GM13976 (cell line): Measurements from ENCODE around the gene SDC4.
A peak's percentile ranks its signal among the peaks of the same experiment; 100 is the strongest.

Source experiments
- DNase-seq: peaks from one replicate; pipeline ENCODE4 v3.0.0; 2012; ENCODE audit warnings: low spot score
- in situ Hi-C: fragments of 300-500 bp; cut with MboI; formaldehyde crosslinking; loops from one replicate; pipeline ENCODE4 v1.12.0; 2022; ENCODE audit warnings: low sequenced_read_pairs, mixed read lengths, inconsistent platforms; ENCODE audit not compliant: unreplicated experiment
- TF ChIP-seq, protein P1 (sequence below): IDR thresholded peaks from 2 replicates; pipeline ENCODE4 v1.5.1; 2012; ENCODE audit warnings: borderline replicate concordance, mild to moderate bottlenecking; ENCODE audit not compliant: insufficient read depth; ENCODE audit errors: extremely low read depth, missing control alignments, control extremely low read depth

Gene SDC4

DNA sequence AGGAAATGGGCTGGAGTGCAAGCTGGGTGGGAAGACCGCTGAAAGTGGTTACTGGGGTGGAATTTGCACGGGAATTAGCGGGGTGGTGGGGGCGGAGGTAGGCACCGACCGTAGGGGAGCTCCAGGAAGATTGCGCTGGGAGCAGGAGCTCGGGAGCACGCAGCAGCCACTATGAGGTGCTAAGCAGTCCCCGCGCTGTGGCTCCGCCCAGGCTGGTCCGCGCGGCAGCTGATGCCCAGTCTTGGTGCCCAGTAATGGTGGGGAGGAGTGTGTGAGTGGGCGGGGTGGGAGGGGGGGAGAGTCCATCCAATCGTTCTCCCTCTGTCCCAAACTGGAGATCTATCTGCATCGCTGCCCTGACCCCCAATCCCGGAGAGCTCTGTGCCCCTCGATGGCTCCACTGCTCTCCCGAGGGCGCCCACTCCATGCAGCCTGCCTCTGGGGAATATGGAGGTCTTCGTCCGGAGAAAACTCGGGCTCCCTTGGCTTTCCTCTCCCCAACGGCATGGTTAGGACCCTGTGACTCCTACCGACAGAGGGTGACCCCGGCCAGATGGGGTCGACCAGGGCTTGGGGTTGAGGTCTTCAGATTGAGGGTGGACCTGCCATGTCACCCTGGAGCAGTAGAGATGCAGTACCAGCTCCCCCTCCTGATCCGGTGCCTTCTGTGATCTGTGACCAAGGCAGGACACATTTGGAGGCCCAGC lies 24.6 kb upstream of the SDC4 start:
- TF ChIP-seq, protein P1, sequence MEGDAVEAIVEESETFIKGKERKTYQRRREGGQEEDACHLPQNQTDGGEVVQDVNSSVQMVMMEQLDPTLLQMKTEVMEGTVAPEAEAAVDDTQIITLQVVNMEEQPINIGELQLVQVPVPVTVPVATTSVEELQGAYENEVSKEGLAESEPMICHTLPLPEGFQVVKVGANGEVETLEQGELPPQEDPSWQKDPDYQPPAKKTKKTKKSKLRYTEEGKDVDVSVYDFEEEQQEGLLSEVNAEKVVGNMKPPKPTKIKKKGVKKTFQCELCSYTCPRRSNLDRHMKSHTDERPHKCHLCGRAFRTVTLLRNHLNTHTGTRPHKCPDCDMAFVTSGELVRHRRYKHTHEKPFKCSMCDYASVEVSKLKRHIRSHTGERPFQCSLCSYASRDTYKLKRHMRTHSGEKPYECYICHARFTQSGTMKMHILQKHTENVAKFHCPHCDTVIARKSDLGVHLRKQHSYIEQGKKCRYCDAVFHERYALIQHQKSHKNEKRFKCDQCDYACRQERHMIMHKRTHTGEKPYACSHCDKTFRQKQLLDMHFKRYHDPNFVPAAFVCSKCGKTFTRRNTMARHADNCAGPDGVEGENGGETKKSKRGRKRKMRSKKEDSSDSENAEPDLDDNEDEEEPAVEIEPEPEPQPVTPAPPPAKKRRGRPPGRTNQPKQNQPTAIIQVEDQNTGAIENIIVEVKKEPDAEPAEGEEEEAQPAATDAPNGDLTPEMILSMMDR = no peak
- in situ Hi-C loops = loop anchor here (10.0 to 25.0 kb wide), 2 partner anchors 72 to 390 kb away; no protein-coding TSS in a partner anchor
- DNase-seq = no peak

DNA sequence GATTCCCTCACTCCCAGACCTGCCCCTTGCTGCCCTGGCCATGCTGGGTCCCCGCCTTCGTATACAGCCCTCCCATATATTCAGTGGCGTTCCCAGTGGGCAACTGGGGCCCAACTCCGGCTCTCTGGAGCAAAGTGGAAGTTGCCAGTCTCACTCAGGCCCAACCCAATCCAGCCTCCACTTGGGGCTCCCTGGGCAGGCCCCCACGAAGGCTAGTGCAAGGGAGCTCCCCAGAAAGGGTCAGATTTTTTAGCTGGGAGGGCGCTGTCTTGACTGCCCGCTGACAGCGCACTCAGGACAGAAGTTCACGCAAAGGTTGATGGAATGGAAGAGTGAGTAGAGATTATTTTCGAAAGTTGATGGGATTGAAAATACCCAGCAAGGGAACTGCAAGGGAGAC lies 24.0 kb upstream of the SDC4 start:
- DNase-seq = no peak
- in situ Hi-C loops = loop anchor here (10.0 to 25.0 kb wide), 2 partner anchors 73 to 390 kb away; no protein-coding TSS in a partner anchor
- TF ChIP-seq, protein P1 = no peak

DNA sequence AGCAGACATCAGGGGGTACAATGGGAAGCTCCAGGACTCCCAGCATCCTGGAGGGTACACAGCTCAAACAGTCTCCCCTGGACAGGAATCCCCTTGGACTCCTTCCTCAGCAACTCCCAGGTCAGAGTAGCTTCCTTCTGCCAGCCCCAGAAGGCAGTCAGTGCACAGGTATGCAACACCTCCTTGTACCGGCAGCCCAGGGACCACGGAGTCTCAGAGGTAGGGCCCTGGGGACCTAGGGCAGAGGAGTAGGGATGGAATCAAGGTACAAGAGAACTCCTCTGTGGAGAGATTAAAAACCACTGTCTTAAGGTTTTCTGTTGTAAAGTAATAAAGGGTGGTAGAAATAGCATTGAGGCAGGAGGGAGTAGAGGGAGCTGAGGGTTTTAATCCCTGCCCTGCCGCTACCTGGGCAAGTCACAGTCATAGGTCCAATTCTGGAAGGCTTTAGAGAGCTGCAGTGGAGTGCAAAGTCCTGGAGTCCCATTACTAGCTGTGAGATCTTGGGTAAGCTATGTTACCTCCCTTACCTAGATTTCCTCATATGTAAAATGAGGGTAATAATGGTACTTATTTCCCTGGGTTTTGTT lies 22.4 kb upstream of the SDC4 start:
- in situ Hi-C loops = loop anchor here (10.0 to 25.0 kb wide), 2 partner anchors 74 to 392 kb away; no protein-coding TSS in a partner anchor
- TF ChIP-seq, protein P1 = no peak

DNA sequence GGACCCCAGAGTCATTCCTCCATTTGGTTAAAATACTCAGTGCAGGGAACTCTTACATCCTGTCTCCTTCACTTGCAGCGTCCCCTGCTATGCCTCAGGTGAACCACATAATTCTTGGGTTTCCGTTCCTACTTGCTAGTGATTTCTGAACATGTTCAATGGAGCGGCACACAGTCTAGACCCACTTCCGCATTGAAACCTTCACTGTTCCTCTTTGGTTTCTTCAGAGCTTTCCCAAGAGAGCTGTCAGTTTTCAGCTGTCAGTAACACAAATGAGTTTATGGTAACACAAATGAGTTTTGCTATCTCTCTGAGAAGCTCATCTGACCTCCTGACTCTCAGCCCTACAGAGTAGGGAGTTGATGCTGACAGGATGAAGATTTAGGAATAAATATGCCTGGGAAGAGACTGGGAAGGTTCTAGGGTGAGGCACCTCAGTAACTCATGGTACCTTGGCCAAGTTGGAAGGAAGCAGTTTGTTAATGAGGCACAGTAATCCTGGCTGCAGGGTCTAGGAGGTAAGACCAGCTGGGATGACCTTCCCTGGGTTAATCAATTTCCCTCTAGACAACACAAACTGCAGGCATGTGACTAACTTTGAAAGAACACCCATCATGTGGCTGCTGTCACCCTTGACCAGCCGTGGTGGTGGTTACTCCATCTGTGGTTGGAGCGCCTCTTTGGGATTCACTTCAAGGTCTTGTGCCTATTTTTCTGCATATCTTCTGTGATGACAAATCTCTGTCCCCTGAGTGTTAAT lies 20.2 kb upstream of the SDC4 start:
- TF ChIP-seq, protein P1 = no peak
- in situ Hi-C loops = loop anchor here (25.0 kb wide), 1 partner anchor 394 kb away; no protein-coding TSS in a partner anchor
- peak; percentile 86 for DNase-seq

More for the DNA sequence above, 22.4 kb upstream of the SDC4 start:
- no peak for DNase-seq

DNA sequence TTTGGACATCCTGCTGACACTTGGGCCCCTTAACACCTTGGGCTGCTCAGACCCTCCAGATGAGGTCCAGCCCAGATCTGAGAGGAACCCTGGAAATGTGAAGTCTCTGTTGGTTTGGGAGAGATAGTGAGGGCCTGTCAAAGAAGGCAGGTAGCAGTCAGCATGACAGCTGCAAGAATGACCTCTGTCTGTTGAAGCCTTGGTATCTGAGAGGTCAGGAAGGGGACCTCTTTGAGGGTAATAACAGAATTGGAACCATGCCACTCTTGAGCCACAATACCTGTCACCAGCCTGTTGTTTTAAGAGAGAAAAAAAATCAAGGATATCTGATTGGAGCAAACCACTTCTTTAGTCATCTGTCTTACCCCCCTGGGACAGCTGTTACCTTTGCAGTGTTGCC lies 18.9 kb upstream of the SDC4 start:
- DNase-seq = no peak
- in situ Hi-C loops = loop anchor here (25.0 kb wide), 1 partner anchor 395 kb away; no protein-coding TSS in a partner anchor
- TF ChIP-seq, protein P1 = no peak

DNA sequence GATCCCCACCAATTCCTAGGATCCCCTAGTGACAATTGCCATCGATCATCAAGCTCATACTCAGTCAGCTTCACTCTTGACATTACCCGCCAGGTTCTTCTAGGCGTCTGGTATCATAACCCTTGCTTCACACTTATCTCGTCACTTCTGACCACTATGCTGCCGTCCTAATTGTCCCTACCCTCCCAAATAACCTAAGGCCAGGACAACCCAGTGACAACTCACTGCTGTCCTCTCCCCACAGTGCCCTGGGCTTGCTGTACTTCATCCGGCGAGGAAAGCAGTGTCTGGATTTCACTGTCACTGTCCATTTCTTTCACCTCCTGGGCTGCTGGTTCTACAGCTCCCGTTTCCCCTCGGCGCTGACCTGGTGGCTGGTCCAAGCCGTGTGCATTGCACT lies 18.4 kb upstream of the SDC4 start:
- in situ Hi-C loops = loop anchor here (25.0 kb wide), 1 partner anchor 396 kb away; no protein-coding TSS in a partner anchor
- no peak for DNase-seq
- TF ChIP-seq, protein P1 = no peak
